GM21515 (cell line): ENCODE data around the gene DKC1.
"Not testable (repeated sequence)": the region's sequence is repeated elsewhere in the genome, so short reads cannot be mapped to it uniquely, and the experiment has no call there.

Experiments
- ATAC-seq: cut with Tn5 transposase; IDR thresholded peaks from one replicate; pipeline ENCODE4 v1.9.1; 2021; ENCODE audit not compliant: unreplicated experiment

The DKC1 gene

DNA sequence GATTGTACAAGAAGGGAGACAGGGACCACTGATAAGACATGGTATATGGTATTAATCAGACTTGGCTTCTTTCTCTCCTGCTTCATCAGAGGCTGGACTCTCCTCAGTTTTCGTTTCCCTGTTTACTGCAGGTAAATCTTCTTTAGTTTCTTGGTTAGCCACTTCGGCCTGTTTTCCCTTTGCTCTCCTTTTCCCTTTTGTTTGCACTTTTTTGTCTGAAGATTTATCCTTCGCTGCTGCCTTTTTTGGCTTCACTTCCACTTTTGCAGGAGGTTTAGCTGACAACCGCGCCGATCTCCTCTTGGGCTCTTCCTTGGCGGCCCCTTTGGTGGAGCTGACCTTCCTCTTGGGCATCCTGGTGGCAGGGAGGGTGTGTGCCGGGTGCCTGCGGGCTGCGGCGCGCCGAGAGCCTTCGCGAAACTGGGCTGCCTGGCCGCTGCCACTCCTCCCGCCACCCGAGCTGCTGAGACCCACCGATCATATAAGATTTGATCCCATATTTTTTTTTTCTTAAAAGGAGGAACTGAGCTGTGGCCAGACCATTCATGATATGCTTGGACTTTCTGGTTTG, 54.5 kb downstream of the DKC1 start:
- not testable (repeated sequence) for ATAC-seq

DNA sequence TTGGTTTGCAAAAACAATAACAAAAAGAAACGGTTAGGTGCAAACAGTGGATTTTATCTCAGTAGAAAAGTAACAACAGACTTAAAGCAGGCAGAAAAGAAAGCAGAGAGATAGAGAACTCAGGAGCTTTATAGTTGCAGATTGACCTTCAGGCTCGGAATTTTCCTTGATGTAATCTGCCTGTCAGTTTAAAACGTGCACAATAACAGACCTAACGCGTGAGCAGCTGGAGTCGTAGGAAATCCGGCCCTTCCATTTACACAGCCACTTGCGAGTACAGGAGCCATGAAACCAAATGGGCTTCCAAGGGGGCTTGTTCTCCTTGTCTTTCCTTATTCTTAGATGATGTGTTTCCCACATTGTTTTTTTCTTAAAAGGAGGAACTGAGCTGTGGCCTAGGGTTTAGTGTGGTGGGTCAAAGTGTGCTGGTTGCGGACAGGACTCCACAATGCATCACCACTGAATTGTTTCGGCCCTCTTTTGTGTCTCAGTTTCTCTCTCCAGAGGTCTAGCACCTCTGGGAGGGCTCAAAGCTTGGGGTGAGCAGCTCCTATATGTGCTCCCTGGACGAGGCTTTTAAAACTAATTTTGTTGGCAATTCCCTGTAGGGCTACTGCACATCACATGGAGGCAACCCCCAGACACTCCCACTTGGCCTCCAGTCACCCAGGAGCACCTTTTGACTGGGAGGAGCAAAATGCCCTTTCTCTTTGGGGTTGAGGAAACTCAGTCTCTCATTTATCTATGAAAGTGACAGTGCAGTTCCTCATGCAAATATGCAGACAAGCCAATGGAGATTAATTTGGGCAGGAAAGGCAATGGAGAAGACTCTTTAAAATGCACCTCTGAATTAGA, 56.5 kb downstream of the DKC1 start:
- ATAC-seq = no peak

DNA sequence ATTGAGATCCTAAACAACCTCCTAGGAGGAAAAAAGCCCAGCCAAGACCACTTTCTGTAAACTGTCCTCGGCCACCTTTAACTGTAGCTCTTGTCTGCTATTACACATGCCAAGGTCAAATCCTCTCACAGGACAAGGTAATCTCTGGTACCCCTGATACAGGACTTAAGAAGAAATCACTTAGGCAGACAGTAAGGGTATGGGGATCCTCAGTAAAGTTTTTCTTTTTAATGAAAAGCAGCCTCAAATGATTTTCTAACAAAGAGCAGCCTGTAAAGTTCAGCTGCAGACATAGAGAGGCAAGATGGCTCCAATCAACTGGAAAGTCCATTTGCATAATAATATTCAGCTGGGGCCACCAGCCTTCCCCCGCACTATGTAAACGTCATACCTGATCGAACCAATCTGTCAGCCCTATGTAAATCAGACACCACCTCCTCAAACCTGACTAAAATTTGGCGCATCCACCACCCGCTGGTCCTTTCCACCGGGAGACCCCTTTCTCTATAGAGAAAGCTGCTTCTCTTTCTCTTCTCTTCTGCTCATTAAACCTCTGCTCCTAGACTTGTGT, 57.2 kb downstream of the DKC1 start:
- no peak for ATAC-seq

DNA sequence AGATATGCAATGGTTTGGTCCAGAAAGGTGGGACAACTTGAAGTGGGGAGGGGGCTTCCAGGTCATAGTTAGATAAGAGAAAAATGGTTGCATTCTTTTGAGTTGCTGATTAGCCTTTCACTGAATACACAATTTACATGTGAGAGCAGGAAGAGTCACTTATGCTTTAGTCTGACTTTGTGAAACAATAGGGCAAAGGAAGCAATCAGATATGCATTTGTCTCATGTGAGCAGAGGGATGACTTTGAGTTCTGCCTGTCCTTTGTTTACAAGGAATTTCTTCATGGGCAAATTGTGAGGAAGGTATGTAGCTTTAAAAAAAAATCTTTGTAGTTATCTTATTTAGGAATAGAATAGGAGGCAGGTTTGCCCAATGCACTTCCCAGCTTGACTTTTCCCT, 58.9 kb downstream of the DKC1 start:
- ATAC-seq = no peak

DNA sequence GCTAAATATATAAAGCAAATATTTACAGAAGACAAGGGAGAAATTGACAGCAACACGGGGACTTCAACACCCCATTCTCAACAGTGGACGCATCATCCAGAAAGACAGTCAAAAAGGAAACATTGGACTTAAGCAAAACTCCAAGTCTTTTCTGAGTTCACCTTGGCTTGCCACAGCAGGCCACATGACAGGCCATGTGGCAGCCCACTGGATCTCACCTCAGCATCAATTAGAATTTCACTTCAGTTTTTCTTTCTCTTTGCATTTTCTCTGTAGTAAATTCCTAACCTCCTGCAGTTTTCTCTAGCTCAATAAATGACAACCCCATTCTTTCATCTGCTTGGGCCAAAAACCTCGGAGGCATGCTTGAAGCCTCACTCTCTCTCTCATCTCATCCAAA, 59.4 kb downstream of the DKC1 start:
- no peak for ATAC-seq

DNA sequence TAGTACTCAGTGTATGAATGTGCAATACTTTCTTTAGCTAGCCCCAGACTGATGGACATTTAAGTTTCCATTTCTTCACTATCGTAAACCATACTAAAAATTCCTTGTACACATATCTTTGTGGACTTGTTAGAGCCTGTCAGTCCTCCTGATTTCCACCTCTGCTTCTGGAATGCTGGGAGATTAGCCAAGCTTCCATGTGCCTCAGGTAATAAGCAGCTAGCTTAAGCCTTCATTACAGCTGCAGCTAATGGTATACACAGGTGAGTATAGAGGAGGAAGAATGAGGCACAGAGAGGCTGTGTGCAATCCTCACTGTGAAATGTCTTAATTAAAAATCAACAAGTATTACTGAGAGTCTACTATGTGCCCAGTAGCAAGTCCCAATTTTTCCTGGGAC, 62.0 kb downstream of the DKC1 start:
- ATAC-seq = no peak

DNA sequence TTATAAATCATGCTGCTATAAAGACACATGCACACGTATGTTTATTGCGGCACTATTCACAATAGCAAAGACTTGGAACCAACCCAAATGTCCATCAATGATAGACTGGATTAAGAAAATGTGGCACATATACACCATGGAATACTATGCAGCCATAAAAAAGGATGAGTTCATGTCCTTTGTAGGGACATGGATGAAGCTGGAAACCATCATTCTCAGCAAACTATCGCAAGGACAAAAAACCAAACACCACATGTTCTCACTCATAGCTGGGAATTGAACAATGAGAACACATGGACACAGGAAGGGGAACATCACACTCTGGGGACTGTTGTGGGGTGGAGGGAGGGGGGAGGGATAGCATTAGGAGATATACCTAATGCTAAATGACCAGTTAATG, 62.9 kb downstream of the DKC1 start:
- not testable (repeated sequence) for ATAC-seq
